Activated T-helper 2 cell treated with anti-CD3 and anti-CD28 coated beads, Interferon-gamma antibody, Interleukin-2, Interleukin-4, amounts not matched to agents 10 μg/mL and 5 μg/mL and 100 μg/mL, durations not matched to agents 14 hours and 24 hours and 36 hours (primary cell): Measurements from ENCODE around the gene IRF7. TPM values are rescaled to one million over a fixed set of nuclear protein-coding genes. Genes with fewer than 3 reads are reported as not detected.
"Not testable (repeated sequence)": the region's sequence is repeated elsewhere in the genome, so short reads cannot be mapped to it uniquely, and the experiment has no call there.

Experiments
- DNase-seq: peaks from one replicate; pipeline ENCODE4 v3.0.0; 2021; ENCODE audit warnings: low spot score
- H3K27ac Mint-ChIP-seq: one replicate; pipeline ENCODE4 v1.8.0; 2021; ENCODE audit warnings: mixed read lengths
- H3K27me3 Mint-ChIP-seq: one replicate; pipeline ENCODE4 v1.8.0; 2021; ENCODE audit warnings: low read depth, mixed read lengths
- H3K36me3 Mint-ChIP-seq: one replicate; pipeline ENCODE4 v1.8.0; 2021; ENCODE audit warnings: low read depth, mixed read lengths
- H3K4me1 Mint-ChIP-seq: one replicate; pipeline ENCODE4 v1.8.0; 2021; ENCODE audit warnings: low read depth, mixed read lengths
- H3K4me3 Mint-ChIP-seq: one replicate; pipeline ENCODE4 v1.8.0; 2021; ENCODE audit warnings: low read depth, mild to moderate bottlenecking, moderate library complexity, mixed read lengths
- H3K9me3 Mint-ChIP-seq: one replicate; pipeline ENCODE4 v1.8.0; 2021; ENCODE audit warnings: mixed read lengths
- intact Hi-C: fragments of 100-400 bp; cut with micrococcal nuclease; formaldehyde crosslinking; loops from one replicate; pipeline ENCODE4 v1.15.1; 2023
- total RNA-seq: library from RNA; stranded (reverse); gene quantifications from 2 replicates; pipeline ENCODE4 v1.2.3, GENCODE V29; 2022

IRF7 gene
- 26.8 and 30.3 TPM in 2 replicates for total RNA-seq

DNA sequence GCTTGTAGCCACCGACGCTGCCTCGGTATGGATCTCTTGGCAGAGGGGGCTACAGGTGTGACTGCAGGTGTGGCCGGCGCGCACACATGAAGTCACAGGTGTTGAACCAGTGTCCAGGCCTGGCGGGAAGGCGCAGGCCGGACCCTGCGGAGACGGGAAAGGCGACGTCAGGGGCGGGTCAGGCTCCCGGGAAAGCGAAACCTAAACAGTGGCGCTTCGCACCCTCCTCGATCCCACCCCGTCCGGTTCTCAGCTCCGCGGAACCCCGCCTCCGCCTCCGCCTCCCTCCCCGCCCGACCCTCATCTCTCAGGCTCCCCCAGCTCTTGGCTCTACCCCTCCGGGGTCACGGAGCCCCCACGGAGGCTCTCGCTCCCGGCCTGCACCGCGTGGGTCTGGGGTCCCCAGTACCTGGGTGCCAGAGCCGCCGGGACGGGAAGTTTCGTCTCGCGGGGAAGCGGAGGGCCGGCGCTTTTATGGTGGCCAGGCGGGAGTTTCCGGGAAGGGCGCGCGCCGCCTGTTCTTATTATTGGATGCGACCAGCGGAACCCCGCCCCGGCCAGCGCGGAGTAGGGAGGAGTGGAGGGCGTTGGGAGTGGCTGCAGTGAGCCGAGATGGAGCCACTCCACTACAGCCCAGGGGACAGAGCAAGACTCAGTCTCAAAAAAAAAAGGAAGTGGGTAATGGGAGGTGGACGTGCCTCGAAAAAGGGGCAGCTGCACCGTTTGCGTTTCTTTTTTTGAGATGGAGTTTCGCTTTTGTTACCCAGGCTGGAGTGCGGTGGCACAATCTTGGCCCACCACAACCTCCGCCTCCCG, at the start of gene IRF7:
Gene IRF7 (minus strand): TSS at position 447 of the 816 bp plus-strand sequence. CDS start 586 bp downstream, outside the sequence.
- H3K9me3 Mint-ChIP-seq = no peaks in the 10 kb centered on the region
- no peaks in the 10 kb centered on the region for H3K27me3 Mint-ChIP-seq
- intact Hi-C loops = loop anchor here (10.0 kb wide), 1 partner anchor 109 kb away; no protein-coding TSS in a partner anchor
- H3K4me1 Mint-ChIP-seq = peaks cover 8% of the 10 kb centered on the region
- H3K27ac Mint-ChIP-seq = peak within 1 kb of the TSS; percentile 69
- peak within 1 kb of the TSS; percentile 85 for H3K4me3 Mint-ChIP-seq
- H3K36me3 Mint-ChIP-seq = peaks cover 23% of the 10 kb centered on the region
- peak; percentile 85 for DNase-seq

GRCh38 chr11:665062-665703, 49.4 kb upstream of the IRF7 start:
- H3K9me3 Mint-ChIP-seq = no peaks in the 10 kb centered on the region
- no peaks in the 10 kb centered on the region for H3K27me3 Mint-ChIP-seq
- H3K36me3 Mint-ChIP-seq = peaks cover 26% of the 10 kb centered on the region
- no peaks in the 10 kb centered on the region for H3K4me1 Mint-ChIP-seq
- no peak overlapping the region for H3K4me3 Mint-ChIP-seq
- intact Hi-C loops = no loop called here
- H3K27ac Mint-ChIP-seq = no peak overlapping the region
- DNase-seq = no peak

DNA sequence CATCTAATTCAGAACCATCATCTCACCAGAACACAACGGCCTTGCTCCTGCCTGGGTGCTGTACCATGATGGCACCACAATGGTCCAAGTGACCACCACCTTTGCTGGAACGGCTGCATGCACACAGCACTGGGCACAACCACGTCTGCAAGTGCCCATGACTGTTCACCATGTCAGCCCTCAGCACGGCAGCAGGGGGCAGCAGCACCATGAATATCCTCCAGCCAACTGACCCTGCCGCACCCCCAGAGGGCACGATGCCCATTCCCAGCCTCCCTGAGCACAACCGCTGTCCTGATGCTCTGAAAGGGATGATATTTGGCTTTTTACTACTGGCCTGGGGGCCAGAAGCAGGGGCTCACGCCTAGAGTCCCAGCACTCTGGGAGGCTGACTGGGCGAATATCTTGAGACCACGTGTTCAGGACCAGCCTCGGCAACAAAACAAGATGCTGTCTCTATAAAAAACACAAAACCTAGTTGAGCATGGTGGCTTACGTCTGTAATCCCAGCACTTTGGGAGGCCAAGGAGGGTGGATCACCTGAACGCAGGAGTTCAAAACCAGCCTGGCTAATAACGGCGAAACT, 47.0 kb upstream of the IRF7 start:
- H3K36me3 Mint-ChIP-seq = peaks cover 26% of the 10 kb centered on the region
- intact Hi-C loops = loop anchor here (2.0 kb wide), 1 partner anchor 60 kb away; no protein-coding TSS in a partner anchor
- H3K4me1 Mint-ChIP-seq = no peaks in the 10 kb centered on the region
- H3K27me3 Mint-ChIP-seq = no peaks in the 10 kb centered on the region
- peak; percentile 16 for DNase-seq
- H3K4me3 Mint-ChIP-seq = no peak overlapping the region
- no peaks in the 10 kb centered on the region for H3K9me3 Mint-ChIP-seq
- H3K27ac Mint-ChIP-seq = no peak overlapping the region

DNA sequence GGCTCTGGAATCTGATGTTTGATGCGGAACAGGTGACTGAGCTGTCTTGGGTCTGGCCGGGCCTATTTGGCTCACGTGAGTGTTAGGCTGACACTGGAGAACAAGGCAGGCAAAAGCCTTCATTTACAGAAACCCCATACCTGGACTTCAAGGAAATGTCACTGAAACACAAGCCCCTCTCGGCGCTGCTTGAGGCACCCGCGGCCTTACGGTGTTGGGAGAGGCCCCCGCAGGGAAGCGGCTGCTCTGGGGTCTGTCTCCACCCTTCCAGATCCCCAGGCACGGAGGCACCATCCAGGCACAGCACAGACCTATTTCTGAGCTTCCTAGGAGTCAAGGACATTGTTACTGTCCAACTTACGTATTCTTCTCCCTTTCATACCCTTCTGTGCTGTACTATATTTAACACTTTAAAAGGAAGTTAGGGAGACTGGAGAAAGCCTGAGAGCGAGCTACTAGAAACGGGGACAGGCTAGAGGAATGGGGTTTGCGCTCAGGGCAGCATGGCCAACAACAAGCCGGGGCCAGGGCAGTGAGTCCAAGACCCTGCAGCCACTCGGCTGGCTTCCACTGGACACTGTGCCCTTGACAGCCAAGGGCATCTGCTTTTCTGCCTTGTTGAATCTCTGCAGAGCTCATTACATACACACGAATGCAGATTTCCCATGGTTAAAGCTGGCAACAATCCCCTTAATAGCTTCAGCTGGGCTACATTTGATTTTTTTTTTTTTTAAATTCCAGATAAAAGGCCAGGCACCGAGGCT, 45.1 kb upstream of the IRF7 start:
- H3K4me3 Mint-ChIP-seq = no peak overlapping the region
- intact Hi-C loops = no loop called here
- H3K36me3 Mint-ChIP-seq = peaks cover 22% of the 10 kb centered on the region
- no peak overlapping the region for H3K27ac Mint-ChIP-seq
- H3K27me3 Mint-ChIP-seq = no peaks in the 10 kb centered on the region
- no peaks in the 10 kb centered on the region for H3K4me1 Mint-ChIP-seq
- DNase-seq = no peak
- H3K9me3 Mint-ChIP-seq = no peaks in the 10 kb centered on the region

GRCh38 chr11:660281-660680, 44.5 kb upstream of the IRF7 start:
- Mint-ChIP-seq H3K27me3 (no peaks in the 10 kb centered on the region), H3K4me1 (no peaks in the 10 kb centered on the region), H3K4me3 (no peak overlapping the region)

GRCh38 chr11:659532-660085, 43.9 kb upstream of the IRF7 start:
- DNase-seq = no peak
- peaks cover 18% of the 10 kb centered on the region for H3K36me3 Mint-ChIP-seq
- H3K27ac Mint-ChIP-seq = no peak overlapping the region
- no peaks in the 10 kb centered on the region for H3K27me3 Mint-ChIP-seq
- intact Hi-C loops = no loop called here
- no peaks in the 10 kb centered on the region for H3K4me1 Mint-ChIP-seq
- H3K4me3 Mint-ChIP-seq = no peak overlapping the region
- H3K9me3 Mint-ChIP-seq = no peaks in the 10 kb centered on the region

More at GRCh38 chr11:660281-660680, 44.5 kb upstream of the IRF7 start:
- intact Hi-C loops = no loop called here
- Mint-ChIP-seq H3K27ac (no peak overlapping the region), H3K36me3 (peaks cover 19% of the 10 kb centered on the region), H3K9me3 (no peaks in the 10 kb centered on the region)
- DNase-seq = no peak

DNA sequence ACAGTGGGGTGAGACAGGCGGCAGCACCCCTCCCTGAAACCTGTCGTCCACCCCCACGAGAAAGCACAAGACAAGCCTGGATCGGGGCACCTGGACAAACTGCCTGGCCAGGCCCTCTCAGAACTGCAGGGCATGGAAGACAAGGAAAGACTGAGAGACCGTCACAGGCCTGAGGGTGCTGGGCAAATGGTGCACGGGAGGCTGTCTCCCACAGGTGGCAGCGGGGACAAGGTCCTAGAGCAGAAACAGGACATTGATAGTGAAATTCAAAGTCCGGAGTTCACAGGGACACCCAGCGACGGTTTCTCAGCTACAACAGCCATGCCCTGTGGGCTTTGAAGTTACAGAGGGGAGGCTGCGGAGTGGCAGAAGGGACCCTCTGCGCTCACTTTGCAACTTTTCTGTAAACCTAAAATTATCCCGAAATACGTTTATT, 42.0 kb upstream of the IRF7 start:
- Mint-ChIP-seq H3K4me3 (no peak overlapping the region), H3K4me1 (no peaks in the 10 kb centered on the region), H3K9me3 (no peaks in the 10 kb centered on the region), H3K36me3 (peaks cover 21% of the 10 kb centered on the region), H3K27ac (no peak overlapping the region), H3K27me3 (no peaks in the 10 kb centered on the region)
- DNase-seq = no peak
- intact Hi-C loops = no loop called here

DNA sequence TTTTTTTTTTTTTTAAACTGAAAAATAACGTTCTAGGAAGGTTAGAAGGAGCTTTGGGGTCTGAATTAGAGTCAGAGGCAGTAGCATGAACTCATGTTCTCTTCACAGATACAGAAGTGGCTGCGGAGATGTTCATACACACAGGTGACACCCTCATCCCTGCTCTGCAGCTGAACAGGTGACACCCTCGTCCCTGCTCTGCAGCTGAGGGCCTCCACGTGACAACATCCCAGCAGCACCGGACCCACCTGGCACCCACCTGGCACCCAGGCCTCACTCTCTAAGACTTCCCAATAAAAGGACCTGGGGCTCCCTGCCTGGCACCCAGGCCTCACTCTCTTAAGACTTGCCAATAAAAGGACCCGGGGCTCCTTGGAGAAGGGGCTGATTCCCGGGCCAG, 41.1 kb upstream of the IRF7 start:
- Mint-ChIP-seq H3K4me3 (no peak overlapping the region), H3K36me3 (peaks cover 20% of the 10 kb centered on the region)
- intact Hi-C loops = no loop called here

DNA sequence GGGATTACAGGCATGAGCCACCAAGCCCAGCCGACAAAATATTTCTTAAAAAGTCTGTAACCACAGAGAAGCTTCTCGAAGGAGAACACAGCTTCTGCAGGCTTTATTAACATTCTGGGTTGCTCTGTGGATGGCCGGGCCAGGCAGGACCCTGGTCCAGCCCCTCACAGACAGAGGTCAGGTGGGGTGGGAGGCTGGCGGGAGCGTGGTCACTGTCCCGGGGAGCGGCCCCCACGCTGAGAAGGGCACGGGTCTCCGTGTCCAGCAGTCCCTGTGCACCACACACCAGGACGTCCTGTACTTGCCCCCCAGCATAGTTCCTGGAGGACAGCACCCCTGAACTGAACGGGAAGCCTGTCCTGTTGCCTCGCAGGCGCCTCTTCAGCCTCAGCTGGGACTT, 40.7 kb upstream of the IRF7 start:
- Mint-ChIP-seq H3K27me3 (no peaks in the 10 kb centered on the region), H3K36me3 (peaks cover 20% of the 10 kb centered on the region)
- intact Hi-C loops = no loop called here

More for the DNA sequence above, 41.1 kb upstream of the IRF7 start:
- no peak for DNase-seq
- Mint-ChIP-seq H3K27me3 (no peaks in the 10 kb centered on the region), H3K4me1 (no peaks in the 10 kb centered on the region), H3K27ac (no peak overlapping the region), H3K9me3 (no peaks in the 10 kb centered on the region)

DNA sequence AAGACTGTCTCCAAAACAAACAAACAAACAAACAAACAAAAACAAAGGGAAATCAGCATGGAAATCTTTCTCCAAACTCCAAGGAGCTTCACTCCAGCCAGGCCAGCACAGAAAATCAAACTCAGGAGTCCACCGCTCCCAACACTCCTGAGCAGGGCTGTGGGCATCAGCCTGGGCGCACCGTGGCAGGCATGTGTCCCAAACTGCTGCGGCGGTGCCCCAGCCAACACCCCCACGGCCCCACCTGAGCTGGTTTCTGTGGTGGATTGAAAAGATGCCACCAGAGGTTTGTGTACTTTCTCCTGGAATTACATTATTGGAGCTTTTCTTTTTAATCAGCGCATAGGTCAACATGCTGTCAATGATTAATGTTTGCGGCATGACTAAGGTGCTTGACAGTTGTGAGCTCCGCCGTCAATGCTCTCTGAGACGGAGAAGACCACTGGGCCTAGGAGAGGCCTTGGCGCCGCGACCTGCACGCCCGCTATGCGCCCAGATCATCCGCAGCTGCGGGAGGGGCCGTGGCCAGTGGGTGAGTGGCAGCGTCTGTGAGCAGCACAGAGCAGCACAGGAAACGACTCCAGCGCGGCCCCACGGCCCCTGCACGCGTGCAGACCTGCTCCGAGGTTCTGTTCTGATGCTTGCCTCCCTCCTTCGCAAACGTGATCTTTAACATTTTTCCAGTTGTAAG, 39.4 kb upstream of the IRF7 start:
- Mint-ChIP-seq H3K4me1 (no peaks in the 10 kb centered on the region), H3K9me3 (no peaks in the 10 kb centered on the region), H3K36me3 (peaks cover 27% of the 10 kb centered on the region), H3K27me3 (no peaks in the 10 kb centered on the region), H3K27ac (no peak overlapping the region), H3K4me3 (no peak overlapping the region)
- no peak for DNase-seq
- intact Hi-C loops = no loop called here

More for the DNA sequence above, 40.7 kb upstream of the IRF7 start:
- DNase-seq = no peak
- Mint-ChIP-seq H3K4me3 (no peak overlapping the region), H3K9me3 (no peaks in the 10 kb centered on the region), H3K4me1 (no peaks in the 10 kb centered on the region), H3K27ac (no peak overlapping the region)

DNA sequence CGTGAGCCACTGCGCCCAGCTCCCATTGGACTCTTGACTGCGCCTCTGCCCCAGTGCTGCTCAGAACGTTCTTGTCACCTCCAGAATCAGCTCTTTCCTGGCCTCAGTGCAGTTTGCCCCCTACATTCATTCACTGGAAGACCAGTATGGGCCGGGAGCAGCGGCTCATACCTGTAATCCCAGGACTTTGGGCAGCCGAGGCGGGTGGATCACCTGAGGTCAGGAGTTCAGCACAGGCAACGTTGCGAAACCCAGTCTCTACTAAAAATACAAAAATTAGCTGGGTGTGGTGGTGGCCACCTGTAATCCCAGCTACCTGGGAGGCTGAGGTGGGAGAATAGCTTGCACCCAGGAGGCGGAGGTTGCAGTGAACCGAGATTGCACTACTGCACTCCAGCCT, 38.7 kb upstream of the IRF7 start:
- peaks cover 30% of the 10 kb centered on the region for H3K36me3 Mint-ChIP-seq
- H3K27me3 Mint-ChIP-seq, H3K27ac Mint-ChIP-seq, H3K4me1 Mint-ChIP-seq, H3K4me3 Mint-ChIP-seq, intact Hi-C loops, DNase-seq, H3K9me3 Mint-ChIP-seq: not testable (repeated sequence)

DNA sequence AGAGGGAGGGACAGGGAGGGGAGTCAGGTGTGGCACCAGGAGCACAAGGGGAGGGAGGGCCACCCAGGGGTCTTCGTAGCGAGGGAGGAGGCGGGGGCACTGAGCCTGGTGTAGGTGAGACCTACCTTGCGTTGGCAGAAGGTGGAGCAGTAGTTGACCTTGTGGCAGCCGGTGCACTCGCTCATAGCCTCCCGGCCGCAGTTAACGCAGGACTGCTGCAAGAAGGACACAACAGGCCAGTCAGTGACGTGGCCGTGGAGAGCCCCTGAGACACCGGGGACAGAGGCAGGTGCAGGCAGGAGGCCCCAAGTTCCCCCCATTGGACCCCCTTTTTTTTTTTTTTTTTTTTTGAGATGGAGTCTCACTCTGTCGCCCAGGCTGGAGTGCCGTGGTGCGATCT, 38.1 kb upstream of the IRF7 start:
- no peaks in the 10 kb centered on the region for H3K9me3 Mint-ChIP-seq
- DNase-seq = no peak
- H3K27me3 Mint-ChIP-seq = no peaks in the 10 kb centered on the region
- no peaks in the 10 kb centered on the region for H3K4me1 Mint-ChIP-seq
- no peak overlapping the region for H3K4me3 Mint-ChIP-seq
- no peak overlapping the region for H3K27ac Mint-ChIP-seq
- peaks cover 30% of the 10 kb centered on the region for H3K36me3 Mint-ChIP-seq
- intact Hi-C loops = no loop called here
